GM21390 (cell line): ENCODE data around the gene ETS1.

Source experiments
- ATAC-seq: cut with Tn5 transposase; IDR thresholded peaks from one replicate; pipeline ENCODE4 v1.9.1; 2021; ENCODE audit not compliant: unreplicated experiment

Gene ETS1

DNA sequence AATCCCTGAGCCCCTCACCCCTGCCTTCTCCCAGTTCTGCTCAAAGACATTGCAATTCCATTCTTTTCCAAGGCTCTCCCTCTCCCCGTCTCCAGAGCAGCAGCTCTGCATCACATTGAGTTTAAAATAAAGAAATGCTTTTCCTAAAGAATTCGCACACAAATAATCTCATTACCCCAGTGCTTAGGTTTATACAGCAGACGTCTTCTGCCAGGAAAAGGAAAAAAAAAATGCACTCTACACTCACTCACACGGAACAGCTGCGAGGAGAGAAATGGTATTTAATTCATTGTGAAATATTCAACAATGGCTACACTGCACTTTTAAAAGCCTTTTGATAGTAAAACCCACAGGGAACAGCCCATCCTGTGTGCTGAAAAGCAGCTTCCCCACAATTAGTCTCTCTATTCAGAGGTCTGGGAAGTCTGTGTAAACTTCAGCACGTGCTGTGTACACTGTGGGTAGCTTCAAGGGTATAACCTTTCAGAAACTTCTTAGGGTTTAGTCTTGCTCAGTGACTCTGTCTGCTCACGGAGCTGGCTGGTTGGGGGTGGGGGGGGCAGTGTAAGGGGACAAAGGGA, 42.8 kb downstream of the ETS1 start:
- ATAC-seq: no peak

DNA sequence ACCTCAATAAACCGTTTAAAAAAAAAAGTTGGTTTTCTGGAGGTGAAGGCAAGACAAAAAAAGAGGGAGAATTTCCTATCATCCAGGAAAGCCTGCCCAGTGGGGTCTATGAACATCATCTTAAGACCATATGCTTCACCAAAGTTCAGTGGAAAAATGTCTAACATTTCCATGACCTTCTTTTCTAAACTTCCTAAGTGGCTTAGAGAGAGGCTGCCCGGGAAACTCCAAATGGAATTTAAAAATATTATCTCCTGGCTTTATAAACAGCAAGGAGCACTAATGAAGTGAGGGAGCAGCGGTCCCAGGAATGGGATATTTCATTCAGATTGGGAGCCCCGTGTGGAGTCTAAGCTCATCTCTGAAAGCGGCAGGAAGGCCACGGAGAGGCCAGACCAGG, 46.9 kb downstream of the ETS1 start:
- no peak for ATAC-seq

DNA sequence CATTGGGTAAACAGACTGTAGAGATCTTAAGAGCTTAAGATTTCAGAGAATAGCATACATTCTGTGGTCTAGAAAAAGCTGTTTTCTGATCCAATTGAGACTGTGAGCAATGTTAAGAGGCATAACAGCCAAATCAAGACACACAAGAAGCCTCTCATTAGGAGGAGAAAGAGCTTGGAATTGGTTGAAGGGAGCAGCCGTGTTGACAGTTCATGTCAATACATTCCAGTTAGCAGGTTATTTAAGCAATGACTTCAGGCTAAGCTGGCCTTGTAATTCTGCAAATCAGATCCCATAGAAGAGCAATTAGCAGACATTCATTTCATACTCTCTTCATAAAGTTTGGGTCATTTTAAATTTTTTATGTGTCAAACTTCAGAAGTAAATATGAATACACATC, 50.9 kb downstream of the ETS1 start:
- no peak for ATAC-seq

DNA sequence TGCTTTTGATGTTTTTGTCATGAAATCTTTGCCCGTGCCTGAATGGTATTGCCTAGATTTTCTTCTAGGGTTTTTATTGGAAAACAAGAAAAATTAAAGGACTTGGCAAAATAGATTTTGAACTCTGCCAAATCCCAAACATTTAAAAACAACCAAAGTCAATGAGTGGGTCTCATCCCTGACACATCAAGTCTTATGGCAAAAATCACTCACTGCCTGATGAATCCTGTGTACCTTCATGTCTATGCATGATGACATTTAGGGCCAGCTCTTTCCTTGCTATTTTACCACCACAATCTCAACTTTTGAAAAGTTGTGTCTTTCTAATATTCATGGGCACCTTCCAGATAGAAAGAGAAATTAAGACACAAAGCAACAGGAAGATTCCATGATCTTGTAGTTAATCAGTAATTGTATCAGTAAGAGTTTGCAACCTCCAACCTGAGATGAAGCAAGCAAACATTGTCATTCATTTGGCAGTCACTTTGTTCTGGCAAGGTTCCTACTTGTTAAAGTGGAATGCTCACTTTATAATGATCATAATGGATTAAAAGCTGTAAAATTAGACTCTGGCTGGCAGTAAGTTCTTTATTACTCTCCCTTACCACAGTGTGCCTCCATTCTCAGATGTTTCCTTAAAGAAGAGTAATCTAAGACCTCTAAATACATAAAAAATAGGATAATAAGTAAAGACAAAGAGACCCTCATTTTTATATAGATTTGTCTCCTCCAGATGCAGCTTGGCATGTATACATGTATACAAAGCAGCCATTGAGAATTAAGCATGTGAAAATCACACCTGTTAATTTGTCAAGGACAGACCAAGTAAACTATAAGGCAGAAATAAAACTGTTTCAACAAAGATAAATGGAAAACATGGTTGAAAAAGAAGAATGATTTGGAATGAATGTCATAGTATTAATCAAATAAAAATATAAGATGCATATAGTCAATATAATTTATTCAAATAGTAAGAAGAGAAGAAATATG, 51.6 kb downstream of the ETS1 start:
- no peak for ATAC-seq

DNA sequence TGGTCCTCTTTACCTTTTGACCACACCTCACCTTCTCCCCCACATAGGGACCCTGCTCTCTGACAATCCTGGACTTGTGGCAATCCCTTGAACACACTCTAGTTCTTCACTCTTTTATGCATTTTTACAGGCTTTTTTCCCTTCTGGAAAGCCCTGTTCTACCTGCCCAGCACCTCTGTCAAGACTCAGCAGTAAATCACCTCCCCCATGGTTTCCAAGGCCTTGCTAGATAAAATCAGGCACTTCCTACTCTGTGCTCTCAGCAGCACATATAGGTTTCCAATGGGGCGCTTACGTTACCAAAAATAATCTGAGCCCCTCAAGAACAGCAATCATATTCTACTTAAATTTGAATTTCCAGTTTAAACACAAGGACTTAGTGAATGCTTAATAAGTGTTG, 53.9 kb downstream of the ETS1 start:
- ATAC-seq: no peak

DNA sequence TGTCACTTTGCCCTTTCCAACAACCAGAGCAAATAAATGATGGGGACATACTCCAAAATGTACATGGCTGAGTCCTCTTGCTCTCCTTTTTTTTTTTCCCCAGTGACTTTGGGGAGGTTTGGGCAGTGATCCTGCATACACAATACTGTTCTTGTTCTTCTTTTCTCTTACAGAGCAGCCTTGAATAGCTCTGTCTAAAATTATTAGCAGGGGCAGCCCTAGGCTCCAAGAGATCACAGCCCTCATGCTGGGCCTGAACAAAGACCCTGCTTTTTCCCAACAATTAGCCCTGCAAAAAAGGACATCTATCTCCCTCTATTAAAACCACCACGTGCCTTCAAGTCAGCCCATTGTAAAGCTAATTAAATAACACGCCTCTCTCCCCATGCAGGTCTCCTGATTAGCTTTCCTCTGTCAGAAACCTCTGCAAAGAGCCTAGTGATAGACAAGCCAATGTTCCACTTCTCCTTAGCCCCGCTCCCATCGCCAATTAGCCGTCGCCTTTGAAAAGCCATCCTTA, 54.7 kb downstream of the ETS1 start:
- no peak for ATAC-seq

DNA sequence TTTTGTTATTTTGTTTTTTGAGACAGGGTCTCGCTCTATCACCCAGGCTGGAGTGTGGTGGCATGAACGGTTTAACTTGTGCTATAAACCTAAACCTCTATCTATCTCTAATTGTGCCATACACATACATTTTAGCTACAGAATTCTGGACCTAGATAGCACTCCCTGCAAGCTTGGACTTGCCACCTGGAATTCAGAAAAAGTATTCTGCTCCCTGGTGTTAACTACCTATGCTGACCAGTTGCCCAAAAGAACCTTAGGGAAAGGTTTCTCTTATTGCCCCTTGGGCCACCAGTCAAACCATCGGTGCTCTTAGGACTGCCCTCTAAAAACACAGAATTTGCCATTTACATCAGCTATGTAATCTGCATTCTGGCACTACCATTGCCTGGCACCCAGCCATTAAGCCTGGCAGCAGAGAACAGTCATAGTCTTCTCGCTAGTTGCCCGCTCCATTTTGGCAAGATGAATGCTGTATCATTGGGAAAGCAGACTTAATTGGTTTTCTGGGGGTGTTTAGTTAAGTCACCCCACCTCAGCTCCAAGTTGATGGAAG, 55.3 kb downstream of the ETS1 start:
- ATAC-seq: no peak

DNA sequence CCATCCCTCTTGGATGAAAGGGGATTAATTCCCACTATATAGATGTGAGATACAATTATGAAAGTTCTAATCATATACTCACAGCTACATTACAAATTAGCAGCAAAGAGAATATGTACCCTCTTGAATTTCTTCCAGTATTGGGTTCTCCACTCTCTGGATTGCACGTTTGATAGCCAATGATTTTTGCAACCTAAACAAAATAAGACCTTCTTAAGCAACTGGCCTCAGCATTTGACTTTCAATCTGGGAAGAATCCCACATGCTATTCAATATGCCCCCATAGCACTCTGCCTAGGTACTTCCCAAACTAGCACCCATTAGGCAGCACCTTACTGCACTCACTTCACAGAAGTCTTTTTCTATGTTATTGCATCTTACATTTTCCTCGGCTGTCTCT, 55.8 kb downstream of the ETS1 start:
- no peak for ATAC-seq

DNA sequence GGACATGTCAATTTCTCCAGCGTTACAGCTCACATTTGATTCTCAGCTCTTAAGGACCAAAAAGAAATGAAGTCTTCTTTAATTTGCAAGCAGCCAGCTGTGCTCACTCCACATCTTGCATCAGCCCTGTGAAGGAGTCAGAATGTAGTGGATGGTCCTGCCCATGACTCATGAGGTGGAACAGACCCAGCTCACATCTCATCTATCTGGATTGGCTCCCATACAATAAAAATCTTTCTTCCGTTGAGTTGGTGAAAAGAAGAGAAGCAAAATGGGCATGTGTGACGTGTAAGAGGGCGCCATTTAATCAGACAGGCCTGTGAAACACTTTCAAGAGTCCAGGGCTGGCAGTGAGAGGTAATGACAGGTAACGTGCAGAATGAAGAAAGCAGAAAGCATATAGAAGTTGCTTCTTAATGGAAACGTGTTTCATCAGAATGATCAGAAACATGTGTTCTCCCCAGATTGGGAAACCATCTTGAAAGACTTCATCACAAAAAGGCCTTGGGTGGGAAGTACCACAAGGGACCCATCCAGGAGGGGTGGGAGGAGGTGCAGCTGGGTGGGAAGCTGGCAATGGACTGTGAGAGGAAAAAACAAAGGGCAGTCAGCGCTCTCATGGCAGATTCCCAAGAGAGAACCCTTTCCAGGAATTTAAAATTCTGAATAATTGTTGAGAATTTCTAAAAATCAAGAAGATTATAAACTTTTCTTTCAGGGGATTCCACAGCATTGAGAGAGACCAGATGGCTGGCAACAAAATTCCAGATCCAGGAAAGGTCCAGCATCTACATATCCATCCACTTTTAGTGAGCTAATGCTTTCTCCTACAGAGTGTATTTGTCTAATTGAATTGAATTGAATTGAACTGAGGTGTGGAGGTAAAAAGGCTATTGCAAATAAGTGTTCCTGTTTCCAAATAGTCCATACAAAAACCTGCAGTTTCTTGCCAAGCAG, 57.0 kb downstream of the ETS1 start:
- ATAC-seq: no peak

DNA sequence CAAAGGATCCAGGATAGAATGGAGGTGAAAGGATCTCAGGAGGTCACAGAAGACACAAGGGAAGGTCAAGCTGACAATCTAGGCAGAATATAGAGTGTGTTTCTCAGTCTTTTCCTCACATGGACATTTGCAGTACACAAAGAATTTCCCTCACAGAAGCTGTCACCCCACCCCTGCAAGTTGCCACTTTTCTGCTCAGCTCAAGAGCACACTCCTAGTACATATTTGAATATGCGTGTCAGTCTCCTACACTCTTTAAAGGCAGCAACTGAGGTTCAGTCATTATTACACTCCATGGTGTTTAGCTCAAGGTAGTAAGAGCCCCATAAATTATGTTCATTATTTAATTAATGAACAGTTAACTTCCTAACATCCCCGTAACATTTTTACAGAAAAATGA, 59.1 kb downstream of the ETS1 start:
- ATAC-seq: no peak

DNA sequence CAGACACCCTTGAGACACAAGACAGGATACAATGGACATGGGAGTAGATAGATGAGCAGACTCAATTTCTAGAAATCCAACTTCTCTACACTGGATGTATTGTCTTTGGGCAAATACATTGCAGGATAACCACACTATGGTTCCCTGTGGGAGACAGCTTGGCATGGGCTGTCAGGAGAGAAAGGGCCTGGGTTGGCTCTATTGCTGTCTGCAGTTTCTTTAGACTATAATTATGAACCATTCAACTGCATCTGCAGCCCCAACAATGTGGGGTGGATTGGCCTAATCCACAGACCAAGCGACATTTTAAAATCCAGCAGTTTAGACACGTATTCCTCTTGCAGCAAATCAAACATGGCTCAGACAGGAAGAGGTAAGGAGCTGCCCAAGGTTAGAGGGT, 60.3 kb downstream of the ETS1 start:
- ATAC-seq: no peak

DNA sequence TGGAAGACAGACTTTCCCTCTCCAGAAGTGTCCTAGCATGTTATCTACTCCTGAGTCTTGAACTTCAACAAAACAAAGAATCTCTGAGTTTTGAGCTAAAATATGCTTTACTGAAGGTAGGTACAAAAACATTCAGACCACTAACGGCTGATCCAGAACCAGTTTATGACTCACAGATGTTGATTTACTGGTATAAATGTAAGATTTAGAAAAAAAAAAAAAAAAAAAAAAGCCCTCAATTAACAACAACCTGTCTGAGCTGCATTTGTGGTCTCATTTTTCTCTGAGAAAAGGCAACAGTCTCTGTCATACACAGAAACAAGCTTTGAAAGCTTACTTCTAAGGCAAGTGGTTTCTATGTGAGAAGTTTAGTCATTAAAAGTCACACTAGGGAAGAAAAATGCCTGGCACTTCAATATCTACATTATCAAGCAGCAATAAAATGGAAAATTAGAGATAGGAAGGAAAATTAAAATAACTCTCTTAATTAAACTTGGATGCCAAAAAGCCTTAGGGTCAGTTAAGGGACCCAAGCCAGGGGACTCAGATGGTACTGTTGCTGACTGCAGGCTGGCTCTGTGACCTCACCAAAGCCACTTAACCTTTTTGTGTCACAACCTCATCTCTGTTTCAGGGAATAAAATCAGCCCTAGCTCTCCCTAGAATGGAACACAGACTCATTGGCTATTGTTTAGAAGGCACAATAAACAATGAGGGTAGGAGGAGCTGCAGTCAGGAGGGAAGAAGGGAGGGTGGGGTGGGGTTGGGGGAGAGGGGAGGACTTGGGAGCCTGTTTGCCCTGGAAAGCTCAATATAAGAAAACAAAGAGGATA, 61.7 kb downstream of the ETS1 start:
- no peak for ATAC-seq

DNA sequence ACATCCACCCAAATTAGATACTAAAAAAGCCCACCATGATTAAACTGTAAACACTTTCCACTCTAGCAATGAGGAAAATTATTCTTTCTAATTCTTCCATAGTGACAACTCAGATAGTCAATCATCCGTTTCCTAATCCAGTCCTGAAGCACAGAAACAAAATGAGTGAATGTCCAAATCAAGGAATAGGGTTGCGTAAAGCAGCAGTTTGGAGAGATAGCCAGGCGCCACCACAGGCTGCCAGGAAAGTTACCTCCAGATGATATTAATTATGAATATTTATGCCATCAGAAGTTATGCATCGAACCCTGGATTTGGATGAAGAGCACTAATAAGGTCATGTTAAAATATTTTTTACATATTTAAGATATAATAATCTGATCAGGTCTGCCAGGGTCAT, 63.2 kb downstream of the ETS1 start:
- ATAC-seq: no peak

DNA sequence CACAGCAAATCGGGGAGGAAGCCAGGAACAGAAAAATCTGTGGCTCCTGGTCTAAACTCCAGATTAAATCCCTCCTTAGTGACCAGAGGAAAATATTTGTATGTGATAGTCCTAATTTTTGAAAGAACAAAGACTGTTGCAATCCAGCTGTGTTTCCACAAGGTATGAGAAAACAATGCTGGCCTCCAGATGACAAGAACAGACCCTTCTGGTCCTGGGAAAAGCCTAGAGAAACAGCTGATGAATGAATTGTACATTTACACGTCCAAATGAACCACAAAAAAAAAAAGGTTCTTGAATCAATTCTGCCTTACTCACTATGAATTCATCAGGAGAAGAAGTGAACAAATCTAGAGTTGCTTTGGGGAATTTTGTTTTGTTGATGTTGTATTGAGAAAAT, 63.7 kb downstream of the ETS1 start:
- ATAC-seq: no peak

DNA sequence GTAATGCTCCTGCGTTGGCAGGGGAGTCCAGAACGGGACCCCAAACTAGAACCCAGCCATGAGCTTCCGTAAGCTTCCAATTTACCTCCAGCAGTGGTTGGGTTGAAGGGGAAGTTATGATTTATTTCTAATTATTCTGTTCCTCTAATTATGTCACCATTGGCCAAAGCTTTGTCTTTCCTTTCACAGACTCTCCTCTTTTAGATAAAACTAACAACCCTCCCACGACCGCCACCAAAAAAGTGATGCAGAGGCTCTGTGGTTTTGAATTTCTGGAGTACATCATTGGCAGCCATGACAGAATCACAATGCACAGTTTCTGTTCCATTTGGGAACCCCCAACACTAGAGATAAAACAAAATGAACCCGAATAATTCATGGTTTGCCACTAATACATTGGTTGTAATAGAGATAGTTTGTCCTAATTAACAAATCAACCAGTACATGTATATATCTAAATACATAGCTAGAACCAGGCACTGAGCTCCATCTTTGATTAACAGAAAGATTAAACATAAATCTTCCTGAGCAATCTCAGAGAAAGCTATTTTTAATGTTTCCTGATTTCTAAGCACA, 64.3 kb downstream of the ETS1 start:
- ATAC-seq: no peak

DNA sequence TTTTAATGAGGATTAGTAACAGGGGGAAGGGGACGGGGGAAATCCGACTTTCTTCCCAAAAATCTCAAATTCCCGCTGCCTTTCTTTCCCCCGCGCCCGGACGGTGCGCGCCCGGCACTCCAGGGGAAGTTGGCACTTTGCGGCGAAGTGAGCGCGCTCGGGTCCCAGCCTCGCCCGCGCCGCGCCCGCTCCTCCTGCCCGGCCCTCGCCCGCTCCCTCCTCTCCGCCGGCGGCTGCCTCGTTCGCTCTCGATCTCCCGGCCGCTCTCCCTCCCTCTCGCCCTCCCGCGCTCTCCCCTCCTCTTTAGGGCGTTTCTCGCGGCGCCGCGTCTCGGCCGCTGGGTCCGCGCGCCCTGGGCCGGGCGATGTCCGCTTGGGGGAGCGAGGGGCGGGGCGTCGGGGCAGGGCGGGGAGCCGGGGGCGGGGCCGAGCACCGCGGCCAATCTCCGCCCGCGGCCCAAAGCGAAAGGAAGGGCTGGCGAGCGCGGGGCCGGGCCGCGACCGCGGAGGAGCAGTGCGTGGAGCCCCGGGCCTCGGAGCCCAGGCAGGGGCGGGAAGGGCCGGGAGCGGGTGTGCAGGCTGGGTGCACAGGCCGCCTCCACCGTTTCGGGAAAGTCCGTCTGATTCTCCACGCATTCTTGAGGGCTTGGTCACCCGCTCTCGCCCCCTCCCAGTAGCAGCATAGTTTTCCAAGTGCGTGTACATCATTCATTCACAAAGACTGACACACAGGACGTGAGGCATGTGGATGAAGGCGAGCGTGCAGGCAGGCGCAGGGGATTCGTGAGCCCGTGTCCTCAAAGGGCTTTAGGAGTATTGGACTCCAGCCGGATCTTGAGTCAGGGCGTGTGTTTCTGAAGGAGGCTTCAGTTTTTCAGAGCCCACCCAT, 65.1 kb downstream of the ETS1 start:
- ATAC-seq: peak; percentile 77

DNA sequence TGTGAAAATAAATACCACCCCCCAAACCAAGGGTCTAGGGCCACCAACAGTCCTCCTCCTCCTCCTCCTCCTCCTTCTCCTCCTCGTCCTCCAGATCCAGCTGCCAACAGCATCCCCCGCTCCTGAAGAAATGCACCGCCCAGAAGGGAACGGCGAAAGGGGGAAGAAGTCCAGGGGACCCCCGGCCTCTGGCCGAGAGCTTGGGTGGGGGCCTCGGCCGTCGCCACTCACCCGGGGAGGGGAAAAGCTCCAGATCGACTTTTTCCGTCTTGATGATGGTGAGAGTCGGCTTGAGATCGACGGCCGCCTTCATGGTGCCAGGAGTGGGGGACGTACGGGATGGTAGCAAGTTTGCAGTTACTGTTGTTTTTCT, 65.7 kb downstream of the ETS1 start:
- ATAC-seq: no peak

DNA sequence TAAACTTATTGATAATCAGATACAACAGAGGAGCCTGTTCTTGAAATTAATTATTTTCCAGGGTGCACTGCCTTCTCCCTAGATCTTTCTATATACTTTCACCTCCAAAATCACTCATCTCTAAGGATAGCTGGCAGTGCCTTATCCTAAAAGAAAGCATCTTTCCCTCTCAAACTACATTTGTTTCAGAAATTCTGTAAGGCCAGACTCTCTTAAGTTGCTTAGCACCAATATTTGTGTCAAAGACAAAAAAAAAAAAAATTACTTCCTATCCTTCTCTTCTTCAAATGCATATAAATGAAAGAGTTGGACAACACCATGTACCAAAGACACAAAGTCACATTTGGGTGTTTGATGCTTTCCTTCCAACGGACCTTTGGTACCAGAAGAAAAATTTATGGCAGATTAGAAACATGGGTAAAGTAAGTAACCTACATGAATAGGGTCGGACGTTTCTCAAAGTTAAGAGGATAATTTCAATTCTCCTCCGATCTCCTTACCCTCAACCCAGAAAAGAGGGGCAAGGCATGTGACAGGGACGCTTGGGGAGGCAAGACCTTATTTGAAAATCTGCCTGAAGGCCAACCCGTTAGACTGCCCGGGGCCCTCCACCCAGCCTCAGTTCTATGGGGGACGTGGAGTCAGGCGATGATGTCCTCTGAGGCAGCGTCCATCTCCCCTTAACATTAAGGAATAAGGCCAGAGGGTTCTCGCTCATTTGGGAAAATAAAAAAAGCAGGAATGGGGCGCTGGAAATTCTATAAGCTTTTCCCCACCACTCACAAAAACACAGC, 66.3 kb downstream of the ETS1 start:
- ATAC-seq: no peak
